Calu3 (cell line): ENCODE measurements around the gene HDGFL2. TPM values are rescaled to one million over a fixed set of nuclear protein-coding genes. Genes with fewer than 3 reads are reported as not detected.
A peak's percentile ranks its signal among the peaks of the same experiment; 100 is the strongest.

Experiments used
- BruUV-seq: library from RNA; stranded (reverse); fragments of 400-500 nt; replicated peaks from 2 replicates; lab custom pipeline; 2021; lab: Mats Ljungman, UMichigan
- CTCF ChIA-PET: fragments of 300-600 bp; sonication (Branson Sonifier 250); formaldehyde crosslinking; loops from one replicate; lab custom pipeline; 2022; ENCODE audit warnings: antibody characterized with exemption; lab: Charles Lee
- DNase-seq: peaks from one replicate; pipeline ENCODE4 v3.0.0; 2022
- H3K27ac Mint-ChIP-seq: one replicate; pipeline ENCODE4 v1.8.0; 2022; ENCODE audit warnings: mixed read lengths; ENCODE audit not compliant: unreplicated experiment
- H3K27me3 Mint-ChIP-seq: one replicate; pipeline ENCODE4 v1.8.0; 2022; ENCODE audit warnings: mixed read lengths; ENCODE audit not compliant: unreplicated experiment
- H3K36me3 Mint-ChIP-seq: one replicate; pipeline ENCODE4 v1.8.0; 2022; ENCODE audit warnings: mild to moderate bottlenecking, moderate library complexity, mixed read lengths; ENCODE audit not compliant: insufficient read depth, unreplicated experiment
- H3K4me1 Mint-ChIP-seq: one replicate; pipeline ENCODE4 v1.8.0; 2022; ENCODE audit warnings: mild to moderate bottlenecking, low read depth, mixed read lengths; ENCODE audit not compliant: unreplicated experiment
- H3K4me3 Mint-ChIP-seq: one replicate; pipeline ENCODE4 v1.8.0; 2022; ENCODE audit warnings: mild to moderate bottlenecking, low read depth, moderate library complexity, mixed read lengths; ENCODE audit not compliant: unreplicated experiment
- H3K9me3 Mint-ChIP-seq: one replicate; pipeline ENCODE4 v1.8.0; 2022; ENCODE audit warnings: low read depth, mixed read lengths; ENCODE audit not compliant: unreplicated experiment
- intact Hi-C: fragments of 100-400 bp; cut with micrococcal nuclease; formaldehyde crosslinking; loops from one replicate; pipeline ENCODE4 v1.10.0; 2022; ENCODE audit not compliant: unreplicated experiment
- total RNA-seq: library from RNA; stranded (reverse); gene quantifications from 2 replicates; pipeline ENCODE4 v1.2.3, GENCODE V29; 2022
- TF ChIP-seq, protein P1 (sequence below): fragments of 200-600 bp; IDR thresholded peaks from one replicate; pipeline ENCODE4 v1.8.0; 2022; ENCODE audit warnings: antibody characterized with exemption; ENCODE audit not compliant: unreplicated experiment

The HDGFL2 gene
- total RNA-seq, 1 experiment from 2014 or later = 40.6 TPM

DNA sequence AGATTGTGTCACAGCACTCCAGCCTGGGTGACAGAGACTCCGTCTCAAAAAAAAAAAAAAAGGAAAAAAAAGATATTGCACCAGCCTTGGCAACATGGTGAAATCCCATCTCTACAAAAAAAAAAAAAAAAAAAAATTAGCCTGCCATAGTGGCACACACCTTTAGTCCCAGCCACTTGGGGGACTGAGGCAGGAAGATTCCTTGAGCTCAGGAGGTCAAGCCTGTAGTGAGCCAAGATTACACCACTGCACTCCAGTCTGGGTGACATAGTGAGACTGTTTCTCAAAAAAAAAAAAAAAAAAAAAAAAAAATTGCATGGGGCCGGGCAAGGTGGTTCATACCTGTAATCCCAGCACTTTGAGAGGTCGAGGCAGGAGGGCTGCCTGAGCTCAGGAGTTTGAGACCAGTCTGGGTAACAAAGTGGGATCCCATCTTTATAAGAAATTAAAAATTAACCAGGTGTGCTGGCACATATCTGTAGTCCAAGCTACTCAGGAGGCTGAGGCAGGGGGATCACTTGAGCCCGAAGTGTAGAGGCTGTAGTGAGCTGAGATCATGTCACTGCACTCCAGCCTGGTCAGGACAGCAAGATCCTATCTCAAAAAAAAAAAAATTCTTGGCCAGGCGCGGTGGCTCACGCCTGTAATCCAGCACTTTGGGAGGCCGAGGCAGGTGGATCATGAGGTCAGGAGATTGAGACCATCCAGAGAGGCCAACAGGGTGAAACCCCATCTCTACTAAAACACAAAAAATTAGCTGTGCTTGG lies 7.1 kb upstream of the HDGFL2 start:
- no TSS peak for BruUV-seq
- H3K4me3 Mint-ChIP-seq = no peak overlapping the region
- no peak for DNase-seq
- no peaks in the 10 kb centered on the region for H3K4me1 Mint-ChIP-seq
- TF ChIP-seq, protein P1, sequence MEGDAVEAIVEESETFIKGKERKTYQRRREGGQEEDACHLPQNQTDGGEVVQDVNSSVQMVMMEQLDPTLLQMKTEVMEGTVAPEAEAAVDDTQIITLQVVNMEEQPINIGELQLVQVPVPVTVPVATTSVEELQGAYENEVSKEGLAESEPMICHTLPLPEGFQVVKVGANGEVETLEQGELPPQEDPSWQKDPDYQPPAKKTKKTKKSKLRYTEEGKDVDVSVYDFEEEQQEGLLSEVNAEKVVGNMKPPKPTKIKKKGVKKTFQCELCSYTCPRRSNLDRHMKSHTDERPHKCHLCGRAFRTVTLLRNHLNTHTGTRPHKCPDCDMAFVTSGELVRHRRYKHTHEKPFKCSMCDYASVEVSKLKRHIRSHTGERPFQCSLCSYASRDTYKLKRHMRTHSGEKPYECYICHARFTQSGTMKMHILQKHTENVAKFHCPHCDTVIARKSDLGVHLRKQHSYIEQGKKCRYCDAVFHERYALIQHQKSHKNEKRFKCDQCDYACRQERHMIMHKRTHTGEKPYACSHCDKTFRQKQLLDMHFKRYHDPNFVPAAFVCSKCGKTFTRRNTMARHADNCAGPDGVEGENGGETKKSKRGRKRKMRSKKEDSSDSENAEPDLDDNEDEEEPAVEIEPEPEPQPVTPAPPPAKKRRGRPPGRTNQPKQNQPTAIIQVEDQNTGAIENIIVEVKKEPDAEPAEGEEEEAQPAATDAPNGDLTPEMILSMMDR = no peak
- H3K9me3 Mint-ChIP-seq = no peaks in the 10 kb centered on the region
- H3K36me3 Mint-ChIP-seq = no peaks in the 10 kb centered on the region
- CTCF ChIA-PET = no interaction called here
- intact Hi-C loops = no loop called here
- H3K27ac Mint-ChIP-seq = no peak overlapping the region
- no peaks in the 10 kb centered on the region for H3K27me3 Mint-ChIP-seq

DNA sequence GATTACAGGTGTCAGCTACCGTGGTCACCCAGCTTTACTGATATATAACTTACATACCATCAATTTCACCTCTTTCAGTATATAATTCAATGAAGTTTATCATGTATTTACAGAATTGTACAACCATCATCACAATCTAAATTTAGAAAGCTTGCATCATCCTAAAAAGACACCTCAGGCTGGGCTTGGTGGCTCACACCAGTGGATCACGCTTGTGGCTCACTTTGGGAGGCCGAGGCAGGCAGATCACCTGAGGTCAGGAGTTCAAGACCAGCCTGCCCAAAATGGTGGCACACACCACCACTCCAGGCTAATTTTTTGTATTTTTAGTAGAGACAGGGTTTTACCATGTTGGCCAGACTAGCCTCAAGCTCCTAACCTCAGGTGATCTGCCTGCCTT lies 4.3 kb upstream of the HDGFL2 start:
- intact Hi-C loops = no loop called here
- TF ChIP-seq, protein P1 = no peak
- no peaks in the 10 kb centered on the region for H3K27me3 Mint-ChIP-seq
- CTCF ChIA-PET = interaction anchor here (0.7 kb wide), 2 partner anchors 58 to 324 kb away, joined by 3 read pairs; partner anchors contain the start of gene FEM1A
- H3K4me3 Mint-ChIP-seq = no peak overlapping the region
- BruUV-seq = no TSS peak
- no peaks in the 10 kb centered on the region for H3K9me3 Mint-ChIP-seq
- H3K27ac Mint-ChIP-seq = no peak overlapping the region
- DNase-seq = no peak
- no peaks in the 10 kb centered on the region for H3K4me1 Mint-ChIP-seq
- no peaks in the 10 kb centered on the region for H3K36me3 Mint-ChIP-seq

DNA sequence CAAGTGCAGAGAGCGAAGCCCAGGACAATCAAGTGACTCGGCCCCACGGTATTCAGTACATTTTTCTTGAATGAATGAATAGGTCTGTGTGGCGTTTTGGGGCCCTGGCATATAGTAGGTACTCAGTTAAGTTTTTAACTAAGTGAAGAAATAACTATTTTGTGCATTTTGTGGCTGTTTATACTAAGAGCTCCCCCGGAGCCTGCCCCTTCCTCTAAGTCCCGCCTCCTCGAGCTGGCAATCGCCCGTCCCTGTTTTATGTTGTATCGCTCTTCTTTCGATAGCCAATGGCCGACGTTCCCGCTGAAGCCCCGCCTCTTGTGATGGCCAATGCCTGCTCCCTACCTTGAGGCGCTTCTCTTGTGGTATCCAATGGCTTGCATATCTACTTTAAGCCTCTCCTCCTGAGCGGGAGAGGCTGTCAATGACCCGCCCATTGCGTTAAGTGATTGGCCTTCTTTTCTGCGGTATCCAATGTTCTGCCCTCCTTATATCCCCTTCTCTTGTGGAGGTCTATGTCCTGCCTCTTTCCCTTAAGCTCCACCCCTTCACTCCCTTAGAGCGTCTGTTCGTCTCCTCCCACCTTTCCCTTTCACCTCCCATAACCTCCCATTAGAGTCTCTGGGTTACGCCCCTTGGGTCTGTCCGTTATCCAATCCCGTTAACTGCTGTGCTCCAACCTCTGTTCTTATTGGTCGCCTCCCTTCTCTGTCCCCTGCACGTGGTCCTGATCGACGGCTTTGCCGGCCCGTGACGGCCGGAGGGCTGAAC lies 509 bp upstream of the HDGFL2 start:
- Mint-ChIP-seq H3K36me3 (peaks cover 19% of the 10 kb centered on the region), H3K4me3 (no peak overlapping the region), H3K9me3 (no peaks in the 10 kb centered on the region), H3K4me1 (no peaks in the 10 kb centered on the region), H3K27me3 (no peaks in the 10 kb centered on the region), H3K27ac (no peak overlapping the region)
- intact Hi-C loops = no loop called here
- DNase-seq = peak; percentile 93
- no TSS peak for BruUV-seq
- TF ChIP-seq, protein P1 = no peak
- CTCF ChIA-PET = interaction anchor here (0.5 to 1.9 kb wide), 8 partner anchors 21 to 1016 kb away, joined by 3 to 6 read pairs (median 3); partner anchors contain the start of gene PLIN5

DNA sequence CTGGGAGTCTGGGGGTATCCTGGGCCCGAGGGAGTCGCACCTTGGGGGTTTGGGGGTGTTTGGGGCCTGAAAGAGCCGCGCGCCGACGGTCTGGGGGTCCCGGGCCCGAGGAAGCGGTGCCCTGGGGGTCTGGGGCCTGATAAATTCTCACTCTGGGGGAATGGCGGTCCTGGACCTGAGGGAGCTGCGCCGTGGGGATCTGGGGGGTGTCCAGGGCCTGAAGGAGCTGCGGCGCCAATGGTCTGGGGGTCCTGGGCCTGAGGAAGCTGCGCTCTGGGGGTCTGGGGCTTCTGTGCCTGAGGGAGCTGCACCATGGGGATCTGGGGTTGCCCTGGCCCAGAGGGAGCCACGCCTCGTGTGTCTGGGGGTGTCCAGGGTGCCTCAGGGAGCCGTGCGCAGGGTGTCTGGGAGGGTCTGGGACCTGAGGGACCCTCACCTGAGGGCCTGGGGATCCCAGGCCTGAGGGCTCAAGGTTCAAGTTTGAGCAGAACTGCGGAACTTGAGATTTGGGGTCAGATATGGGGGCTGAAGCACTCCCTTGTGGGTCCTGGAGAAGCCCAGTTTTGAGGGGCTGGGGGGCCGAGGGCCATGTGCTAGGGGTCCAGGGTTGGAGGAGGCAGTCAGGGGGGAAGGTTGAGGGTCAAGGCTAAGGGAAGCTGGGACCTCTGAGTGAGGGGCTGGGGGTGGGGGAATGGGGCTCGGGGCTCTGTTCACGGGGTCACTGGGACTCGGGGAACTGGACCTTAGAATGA lies 1.1 kb downstream of the HDGFL2 start:
- CTCF ChIA-PET = no interaction called here
- intact Hi-C loops = no loop called here
- BruUV-seq = no TSS peak
- no peaks in the 10 kb centered on the region for H3K4me1 Mint-ChIP-seq
- H3K27ac Mint-ChIP-seq = no peak overlapping the region
- no peaks in the 10 kb centered on the region for H3K9me3 Mint-ChIP-seq
- TF ChIP-seq, protein P1 = no peak
- no peak overlapping the region for H3K4me3 Mint-ChIP-seq
- no peaks in the 10 kb centered on the region for H3K27me3 Mint-ChIP-seq
- DNase-seq = no peak
- H3K36me3 Mint-ChIP-seq = peaks cover 20% of the 10 kb centered on the region
